Muscle of arm (tissue), 12 donors: Measurements from ENCODE around the gene CRB3. TPM values are rescaled to one million over a fixed set of nuclear protein-coding genes. Genes with fewer than 3 reads are reported as not detected.
A peak's percentile ranks its signal among the peaks of the same experiment; 100 is the strongest.

ENCODE experiments used
- DNase-seq: peaks from one replicate; pipeline ENCODE4 v3.0.0-alpha.2; 2013
- polyA plus RNA-seq, 12 donors: library from polyadenylated mRNA; unstranded; fragments of 120-200 nt; gene quantifications; one replicate each; pipeline ENCODE4 v1.2.1, GENCODE V29; 2013; ENCODE audit not compliant: insufficient read length in 12 of 12

The CRB3 gene
- polyA plus RNA-seq, 12 donors: 0.17 to 18.2 (median 0.55) TPM; not detected in 5

- no peak for DNase-seq
These were observed 34.5 kb upstream of the CRB3 start for GRCh38 chr19:6429419-6430221.

- no peak for DNase-seq
These were observed 32.2 kb upstream of the CRB3 start for GRCh38 chr19:6431891-6432290.

- no peak for DNase-seq
These were observed 30.9 kb upstream of the CRB3 start for GRCh38 chr19:6433165-6433564.

GRCh38 chr19:6433663-6434062 lies 30.4 kb upstream of the CRB3 start, which contains the start of gene SLC25A41:
Gene SLC25A41, minus strand, starts transcription at chr19:6433763. Its CDS starts 70 bp downstream, at chr19:6433693.
- no peak for DNase-seq

- DNase-seq: no peak
These were observed 24.3 kb upstream of the CRB3 start for GRCh38 chr19:6439743-6440142.

GRCh38 chr19:6440905-6441304 lies 23.2 kb upstream of the CRB3 start:
- no peak for DNase-seq

- no peak for DNase-seq
These were observed 21.9 kb upstream of the CRB3 start for GRCh38 chr19:6442087-6442688.

GRCh38 chr19:6443986-6444385 lies 20.1 kb upstream of the CRB3 start:
- DNase-seq: no peak

- DNase-seq: no peak
These were observed 17.6 kb upstream of the CRB3 start for GRCh38 chr19:6446452-6446851.

- no peak for DNase-seq
These were observed 16.0 kb upstream of the CRB3 start for GRCh38 chr19:6448045-6448444.

GRCh38 chr19:6450166-6450565 lies 13.9 kb upstream of the CRB3 start:
- no peak for DNase-seq

- no peak for DNase-seq
These were observed 12.4 kb upstream of the CRB3 start for GRCh38 chr19:6451583-6452222.

GRCh38 chr19:6452223-6452614 lies 11.9 kb upstream of the CRB3 start:
- no peak for DNase-seq

- no peak for DNase-seq
These were observed 11.2 kb upstream of the CRB3 start for GRCh38 chr19:6452899-6453298.

- no peak for DNase-seq
These were observed 10.0 kb upstream of the CRB3 start for GRCh38 chr19:6453951-6454565.

- no peak for DNase-seq
These were observed 8.1 kb upstream of the CRB3 start for GRCh38 chr19:6455924-6456323.

- no peak for DNase-seq
These were observed 5.9 kb upstream of the CRB3 start for GRCh38 chr19:6457958-6458694.

- DNase-seq: no peak
These were observed 5.3 kb upstream of the CRB3 start for GRCh38 chr19:6458695-6459261.

- DNase-seq: peak; percentile 82
These were observed 4.6 kb upstream of the CRB3 start, which contains the start of gene SLC25A23 for GRCh38 chr19:6459262-6460098. Gene SLC25A23, minus strand, starts transcription at chr19:6459792. Its CDS starts 164 bp downstream, at chr19:6459628.
